K562 (cell line): Measurements from ENCODE around the gene DALRD3. TPM values are rescaled to one million over a fixed set of nuclear protein-coding genes. Genes with fewer than 3 reads are reported as not detected.
A peak's percentile ranks its signal among the peaks of the same experiment; 100 is the strongest.

ENCODE experiments used
- CCNT2 ChIP-seq: IDR thresholded peaks from 2 replicates; pipeline ENCODE4 v1.6.1; 2011; ENCODE audit warnings: borderline replicate concordance, low read depth, mild to moderate bottlenecking, moderate library complexity, mixed read lengths, low read length; ENCODE audit not compliant: insufficient read length; ENCODE audit errors: extremely low read depth
- CGGBP1 ChIP-seq: fragments of 250-450 bp; sonication (Bioruptor Pico); IDR thresholded peaks from 2 replicates; pipeline ENCODE4 v1.9.0; 2021; ENCODE audit warnings: mild to moderate bottlenecking
- DIDO1 ChIP-seq: fragments of 450-650 bp; IDR thresholded peaks from 2 replicates; pipeline ENCODE4 v1.6.1; 2016; ENCODE audit warnings: low read depth, missing biosample characterization, missing genetic modification characterization
- HDGF ChIP-seq: fragments of 450-650 bp; IDR thresholded peaks from 2 replicates; pipeline ENCODE4 v1.6.1; 2016
- HLTF ChIP-seq: fragments of 450-650 bp; IDR thresholded peaks from 2 replicates; pipeline ENCODE4 v1.6.1; 2016
- HMG20A ChIP-seq: fragments of 450-650 bp; formaldehyde crosslinking; conservative IDR thresholded peaks from 2 replicates; pipeline ENCODE4 v1.4.0; 2020; ENCODE audit warnings: mild to moderate bottlenecking, mixed read lengths
- KAT7 ChIP-seq: sonication (generic); formaldehyde crosslinking; IDR thresholded peaks from 2 replicates; pipeline ENCODE4 v1.8.0; 2022; ENCODE audit warnings: missing genetic modification reagents, mild to moderate bottlenecking, borderline replicate concordance
- KLF13 ChIP-seq: fragments of 450-650 bp; IDR thresholded peaks from 2 replicates; pipeline ENCODE4 v1.6.1; 2016; ENCODE audit warnings: missing genetic modification characterization, low read depth, mild to moderate bottlenecking, missing compliant biosample characterization, moderate library complexity, borderline replicate concordance
- MTA1 ChIP-seq: fragments of 450-650 bp; IDR thresholded peaks from 2 replicates; pipeline ENCODE4 v1.6.1; 2017; ENCODE audit warnings: borderline replicate concordance
- MTA2 ChIP-seq: fragments of 450-650 bp; IDR thresholded peaks from 2 replicates; pipeline ENCODE4 v1.6.1; 2016; ENCODE audit warnings: low read depth
- NR4A1 ChIP-seq, 2 experiments: fragments of 250-450 bp in 1 of 2; fragments of 450-650 bp in 1 of 2; sonication (Bioruptor Pico) in 1 of 2; IDR thresholded peaks; 2 replicates each; pipeline versions ENCODE4 v1.4.0 to v1.6.1; 2016 to 2020; ENCODE audit warnings: mild to moderate bottlenecking in 2 of 2, missing compliant biosample characterization in 1 of 2, missing genetic modification characterization in 1 of 2, moderate library complexity in 1 of 2
- PHF20 ChIP-seq: fragments of 450-650 bp; IDR thresholded peaks from 2 replicates; pipeline ENCODE4 v1.6.1; 2018; ENCODE audit not compliant: partially characterized antibody
- POLR2B ChIP-seq: fragments of 450-650 bp; IDR thresholded peaks from 2 replicates; pipeline ENCODE4 v1.6.1; 2018; ENCODE audit warnings: low read depth; ENCODE audit not compliant: partially characterized antibody
- POLR2G ChIP-seq: fragments of 200-400 bp; formaldehyde crosslinking; IDR thresholded peaks from 2 replicates; pipeline ENCODE4 v1.6.1; 2017; ENCODE audit warnings: low read depth, mild to moderate bottlenecking, antibody characterized with exemption, low read length, moderate library complexity
- RAD21 ChIP-seq, 2 experiments: fragments of 250-450 bp in 1 of 2; fragments of 450-650 bp in 1 of 2; sonication (Bioruptor Pico) in 1 of 2; formaldehyde crosslinking in 1 of 2; IDR thresholded peaks in 1 of 2; conservative IDR thresholded peaks in 1 of 2; 2 replicates each; pipeline versions ENCODE4 v1.4.0 to v1.8.0; 2020 to 2022; ENCODE audit warnings: mild to moderate bottlenecking in 2 of 2, moderate library complexity in 1 of 2
- SIX5 ChIP-seq, 2 experiments: IDR thresholded peaks; 2 replicates each; pipeline ENCODE4 v1.6.1; 2011; ENCODE audit warnings: low read length in 2 of 2, borderline replicate concordance in 1 of 2, low read depth in 1 of 2, mild to moderate bottlenecking in 1 of 2, moderate library complexity in 1 of 2; ENCODE audit not compliant: insufficient read depth in 1 of 2
- SMARCA5 ChIP-seq: fragments of 450-650 bp; IDR thresholded peaks from 2 replicates; pipeline ENCODE4 v1.6.1; 2016
- TAF7 ChIP-seq: fragments of 450-650 bp; IDR thresholded peaks from 2 replicates; pipeline ENCODE4 v1.6.1; 2016; ENCODE audit warnings: missing genetic modification characterization, missing compliant biosample characterization
- TFAM ChIP-seq: fragments of 250-450 bp; sonication (Bioruptor Pico); conservative IDR thresholded peaks from 2 replicates; pipeline ENCODE4 v1.5.0; 2021; ENCODE audit warnings: mild to moderate bottlenecking, moderate library complexity
- TGIF2 ChIP-seq: sonication (generic); formaldehyde crosslinking; IDR thresholded peaks from 2 replicates; pipeline ENCODE4 v1.8.1; 2022; ENCODE audit warnings: mild to moderate bottlenecking, missing genetic modification reagents, moderate library complexity
- ZKSCAN3 ChIP-seq: fragments of 250-450 bp; sonication (Bioruptor Pico); IDR thresholded peaks from 2 replicates; pipeline ENCODE4 v1.4.0; 2020
- ZNF274 ChIP-seq: IDR thresholded peaks from 2 replicates; pipeline ENCODE4 v1.6.1; 2011; ENCODE audit warnings: low read depth, mild to moderate bottlenecking, low read length, moderate library complexity, borderline replicate concordance
- ZNF668 ChIP-seq: fragments of 250-450 bp; sonication (Bioruptor Pico); IDR thresholded peaks from 2 replicates; pipeline ENCODE4 v1.8.0; 2022; ENCODE audit warnings: mild to moderate bottlenecking, inconsistent platforms
- ZNF77 ChIP-seq: fragments of 250-450 bp; sonication (Bioruptor Pico); IDR thresholded peaks from 2 replicates; pipeline ENCODE4 v1.5.0; 2020
- polyA plus RNA-seq, 8 experiments: library from polyadenylated mRNA; depleted of rRNA in 4 of 8; stranded (reverse) in 5 of 8; unstranded in 3 of 8; fragments of >200 nt; fragmentation: Nextera tagmentation in 2 of 8; fragmentation: Illumina TruSeq in 1 of 8; extraction: Ambion mirVana in 2 of 8; extraction: Trizol in 1 of 8; gene quantifications; 2 replicates each; pipeline versions ENCODE4 v1.2.1 to v1.2.3, GENCODE V29; 2011 to 2014; ENCODE audit warnings: inconsistent platforms in 1 of 8, missing spikeins in 1 of 8
- total RNA-seq, 7 experiments: library from RNA; depleted of rRNA in 6 of 7; stranded (reverse); fragments of >200 nt in 6 of 7; fragmentation: Illumina TruSeq in 2 of 7; extraction: Trizol in 2 of 7; gene quantifications; 2 replicates each; pipeline versions ENCODE4 v1.2.1 to v1.2.3, GENCODE V29; 2011 to 2021; ENCODE audit warnings: low replicate concordance in 1 of 7
- TF ChIP-seq, protein P1 (sequence below): IDR thresholded peaks from 3 replicates; pipeline ENCODE4 v1.6.1; 2011; ENCODE audit warnings: borderline replicate concordance, mild to moderate bottlenecking, moderate library complexity; ENCODE audit not compliant: insufficient read length; ENCODE audit errors: extremely low read depth

DALRD3 gene
- total and polyA plus RNA-seq, 9 of the 15 experiments (the other 6 are each of a cell fraction or from before 2014, with no cell fraction given): 6.6 to 31.3 (median 14.4) TPM

GRCh38 chr3:49021213-49021812 lies 2.9 kb upstream of the DALRD3 start (continued):
- peak; percentile 94; the same call in 1 of the 2 replicates for TF ChIP-seq KAT7 (CRISPR knock-in tag)
- no peak for TF ChIP-seq HLTF
- no peak for TF ChIP-seq HDGF
- peak; percentile 87 for TF ChIP-seq MTA1
- peak; percentile 73; the same call in 1 of the 2 replicates for TF ChIP-seq TAF7
- TF ChIP-seq TFAM (CRISPR knock-in tag): no peak
- TF ChIP-seq CGGBP1 (CRISPR knock-in tag): 0 out of 2 replicates have a peak, but pooled peaks have one; percentile 32
- TF ChIP-seq ZNF77 (CRISPR knock-in tag): no peak
- no peak for TF ChIP-seq HMG20A (CRISPR knock-in tag)
- no peak for TF ChIP-seq DIDO1 (tag)
- no peak for TF ChIP-seq SMARCA5
- peak; percentile 79 for TF ChIP-seq CCNT2
- peak; percentile 45; the same call in 1 of the 2 replicates for TF ChIP-seq KLF13 (tag)
- TF ChIP-seq ZKSCAN3 (CRISPR knock-in tag): no peak
- peak; percentile 98 for TF ChIP-seq POLR2G
- TF ChIP-seq SIX5 (IDR thresholded peaks at IDR 0.05; ENCODE audit: borderline replicate concordance in 1 of 2, insufficient read depth in 1 of 2, low read depth in 1 of 2, low read length in 2 of 2): no peak
- TF ChIP-seq, protein P1, sequence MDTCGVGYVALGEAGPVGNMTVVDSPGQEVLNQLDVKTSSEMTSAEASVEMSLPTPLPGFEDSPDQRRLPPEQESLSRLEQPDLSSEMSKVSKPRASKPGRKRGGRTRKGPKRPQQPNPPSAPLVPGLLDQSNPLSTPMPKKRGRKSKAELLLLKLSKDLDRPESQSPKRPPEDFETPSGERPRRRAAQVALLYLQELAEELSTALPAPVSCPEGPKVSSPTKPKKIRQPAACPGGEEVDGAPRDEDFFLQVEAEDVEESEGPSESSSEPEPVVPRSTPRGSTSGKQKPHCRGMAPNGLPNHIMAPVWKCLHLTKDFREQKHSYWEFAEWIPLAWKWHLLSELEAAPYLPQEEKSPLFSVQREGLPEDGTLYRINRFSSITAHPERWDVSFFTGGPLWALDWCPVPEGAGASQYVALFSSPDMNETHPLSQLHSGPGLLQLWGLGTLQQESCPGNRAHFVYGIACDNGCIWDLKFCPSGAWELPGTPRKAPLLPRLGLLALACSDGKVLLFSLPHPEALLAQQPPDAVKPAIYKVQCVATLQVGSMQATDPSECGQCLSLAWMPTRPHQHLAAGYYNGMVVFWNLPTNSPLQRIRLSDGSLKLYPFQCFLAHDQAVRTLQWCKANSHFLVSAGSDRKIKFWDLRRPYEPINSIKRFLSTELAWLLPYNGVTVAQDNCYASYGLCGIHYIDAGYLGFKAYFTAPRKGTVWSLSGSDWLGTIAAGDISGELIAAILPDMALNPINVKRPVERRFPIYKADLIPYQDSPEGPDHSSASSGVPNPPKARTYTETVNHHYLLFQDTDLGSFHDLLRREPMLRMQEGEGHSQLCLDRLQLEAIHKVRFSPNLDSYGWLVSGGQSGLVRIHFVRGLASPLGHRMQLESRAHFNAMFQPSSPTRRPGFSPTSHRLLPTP: no peak
- peak; percentile 98 for TF ChIP-seq POLR2B
- 0 out of 2 replicates have a peak, but pooled peaks have one; percentile 7 for TF ChIP-seq TGIF2 (CRISPR knock-in tag)
- TF ChIP-seq ZNF668 (CRISPR knock-in tag): no peak
- TF ChIP-seq MTA2: no peak
- TF ChIP-seq NR4A1 (CRISPR knock-in tag; IDR thresholded peaks at IDR 0.05): 0 out of 2 replicates have a peak, but pooled peaks have one; percentile 35
- TF ChIP-seq NR4A1 (tag; IDR thresholded peaks at IDR 0.05): no peak
- TF ChIP-seq PHF20: peak; percentile 61
- TF ChIP-seq RAD21 (CRISPR knock-in tag; conservative IDR thresholded peaks at IDR 0.05 in 1 of 2, IDR thresholded peaks at IDR 0.05 in 1 of 2): no peak
- no peak for TF ChIP-seq ZNF274
